ENCODE results near the gene P3H1.

The P3H1 gene

DNA sequence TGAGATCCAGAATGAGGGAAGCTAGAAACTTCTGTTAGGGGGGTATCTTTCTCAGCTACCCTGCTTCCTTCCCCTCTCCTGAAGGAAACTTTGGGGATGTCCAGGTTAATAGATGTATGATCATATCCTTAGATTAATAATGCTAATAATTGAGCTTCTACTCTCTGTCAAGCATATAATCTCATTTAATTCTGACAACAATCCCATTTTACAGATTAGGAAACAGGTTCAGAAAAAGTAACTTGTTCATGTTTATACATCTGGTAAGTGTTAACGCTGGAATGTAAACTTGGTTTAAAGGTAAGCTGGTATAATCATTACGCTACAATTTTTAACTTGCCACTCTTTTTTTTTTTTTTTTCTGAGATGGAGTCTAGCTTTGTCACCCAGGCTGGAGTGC is 16.3 kb upstream of the P3H1 start:
- TF ChIP-seq, protein P1, sequence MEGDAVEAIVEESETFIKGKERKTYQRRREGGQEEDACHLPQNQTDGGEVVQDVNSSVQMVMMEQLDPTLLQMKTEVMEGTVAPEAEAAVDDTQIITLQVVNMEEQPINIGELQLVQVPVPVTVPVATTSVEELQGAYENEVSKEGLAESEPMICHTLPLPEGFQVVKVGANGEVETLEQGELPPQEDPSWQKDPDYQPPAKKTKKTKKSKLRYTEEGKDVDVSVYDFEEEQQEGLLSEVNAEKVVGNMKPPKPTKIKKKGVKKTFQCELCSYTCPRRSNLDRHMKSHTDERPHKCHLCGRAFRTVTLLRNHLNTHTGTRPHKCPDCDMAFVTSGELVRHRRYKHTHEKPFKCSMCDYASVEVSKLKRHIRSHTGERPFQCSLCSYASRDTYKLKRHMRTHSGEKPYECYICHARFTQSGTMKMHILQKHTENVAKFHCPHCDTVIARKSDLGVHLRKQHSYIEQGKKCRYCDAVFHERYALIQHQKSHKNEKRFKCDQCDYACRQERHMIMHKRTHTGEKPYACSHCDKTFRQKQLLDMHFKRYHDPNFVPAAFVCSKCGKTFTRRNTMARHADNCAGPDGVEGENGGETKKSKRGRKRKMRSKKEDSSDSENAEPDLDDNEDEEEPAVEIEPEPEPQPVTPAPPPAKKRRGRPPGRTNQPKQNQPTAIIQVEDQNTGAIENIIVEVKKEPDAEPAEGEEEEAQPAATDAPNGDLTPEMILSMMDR (conservative IDR thresholded peaks at IDR 0.05; ENCODE audit: low read length) = no peak
- DNase-seq (ENCODE audit: low read depth) = no peak
- no peak overlapping the region for H3K4me3 ChIP-seq (ENCODE audit: low read length)

DNA sequence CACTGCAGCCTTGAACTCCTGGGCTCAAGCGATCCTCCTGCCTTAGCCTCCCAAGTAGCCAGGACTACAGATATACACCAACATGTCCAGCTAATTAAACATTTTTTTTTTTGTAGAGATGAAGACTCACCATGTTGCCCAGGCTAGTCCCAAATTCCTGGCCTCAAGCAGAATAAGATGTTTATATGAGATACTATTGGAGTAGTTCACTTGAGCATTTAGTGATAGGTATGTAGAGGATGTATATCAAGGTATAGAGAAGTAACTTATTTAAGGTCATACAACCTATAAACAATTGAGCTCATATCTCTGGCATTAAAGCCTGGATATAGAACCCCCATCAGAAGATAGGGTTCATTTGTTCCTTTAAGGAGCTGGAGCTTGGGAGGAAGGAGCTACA is 13.3 kb upstream of the P3H1 start:
- no peak overlapping the region for H3K4me3 ChIP-seq (ENCODE audit: low read length)
- no peak for DNase-seq (ENCODE audit: low read depth)
- TF ChIP-seq, protein P1 (conservative IDR thresholded peaks at IDR 0.05; ENCODE audit: low read length) = no peak

DNA sequence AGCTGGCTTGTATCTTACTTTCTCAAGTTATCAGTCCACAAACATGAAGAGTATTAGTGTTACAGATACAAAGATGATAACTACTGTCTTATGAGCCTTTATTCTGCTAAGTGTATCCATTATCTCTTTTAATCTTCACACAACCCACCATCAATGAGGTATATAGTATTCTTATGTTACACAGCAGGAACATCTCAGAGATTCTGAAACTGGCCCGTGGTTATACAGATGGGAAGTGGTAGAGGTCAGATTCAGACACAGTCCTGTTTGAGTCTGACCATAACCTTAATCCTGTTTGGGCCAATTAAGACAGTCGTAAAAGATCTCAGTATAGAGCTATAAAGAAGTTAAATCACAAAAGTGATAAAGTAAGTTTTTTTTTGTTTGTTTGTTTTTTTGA is 12.9 kb upstream of the P3H1 start:
- DNase-seq (ENCODE audit: low read depth) = no peak
- TF ChIP-seq, protein P1 (conservative IDR thresholded peaks at IDR 0.05; ENCODE audit: low read length) = no peak
- H3K4me3 ChIP-seq (ENCODE audit: low read length) = no peak overlapping the region

DNA sequence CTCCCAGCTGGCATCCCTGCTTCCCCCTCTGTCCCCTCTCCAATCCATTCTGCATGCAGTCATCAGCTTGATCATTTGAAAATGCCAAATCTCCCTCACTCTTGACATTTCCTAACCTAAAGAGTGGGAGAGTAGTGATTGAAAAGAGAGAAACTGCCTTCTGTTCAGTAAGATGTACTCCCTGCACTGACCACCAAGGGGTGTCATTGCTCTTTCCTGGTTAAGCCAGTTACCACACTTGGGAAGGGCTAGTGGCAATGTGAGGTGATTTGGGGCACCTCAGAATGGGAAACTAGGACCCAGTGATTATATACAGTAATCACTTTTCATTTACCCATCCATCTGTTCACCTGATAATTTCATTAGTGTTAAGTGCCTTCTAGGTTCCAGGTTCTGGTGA is 11.0 kb upstream of the P3H1 start:
- TF ChIP-seq, protein P1 (conservative IDR thresholded peaks at IDR 0.05; ENCODE audit: low read length) = peak; percentile 94
- H3K4me3 ChIP-seq (ENCODE audit: low read length) = no peak overlapping the region
- peak; percentile 48 for DNase-seq (ENCODE audit: low read depth)

DNA sequence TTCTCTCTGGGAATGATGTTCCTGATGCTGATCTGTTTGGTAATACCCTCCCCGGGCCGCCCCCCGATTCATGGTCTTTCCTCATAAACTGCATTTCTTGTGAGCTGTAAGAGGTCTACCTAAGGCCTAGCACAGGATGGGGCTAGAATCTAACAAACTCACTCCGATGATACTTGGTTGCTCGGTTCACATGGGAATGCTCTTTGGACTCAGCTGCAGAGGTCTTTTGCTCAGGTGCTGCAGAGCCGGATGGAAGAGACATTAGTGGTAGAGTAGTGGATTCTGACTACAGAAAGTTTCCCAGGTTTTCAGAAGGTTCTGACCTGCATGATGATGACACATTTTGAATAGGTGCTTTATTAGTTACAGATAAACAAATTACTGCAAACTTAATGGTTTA is 9.7 kb upstream of the P3H1 start:
- DNase-seq (ENCODE audit: low read depth) = no peak
- TF ChIP-seq, protein P1 (conservative IDR thresholded peaks at IDR 0.05; ENCODE audit: low read length) = no peak
- no peak overlapping the region for H3K4me3 ChIP-seq (ENCODE audit: low read length)

DNA sequence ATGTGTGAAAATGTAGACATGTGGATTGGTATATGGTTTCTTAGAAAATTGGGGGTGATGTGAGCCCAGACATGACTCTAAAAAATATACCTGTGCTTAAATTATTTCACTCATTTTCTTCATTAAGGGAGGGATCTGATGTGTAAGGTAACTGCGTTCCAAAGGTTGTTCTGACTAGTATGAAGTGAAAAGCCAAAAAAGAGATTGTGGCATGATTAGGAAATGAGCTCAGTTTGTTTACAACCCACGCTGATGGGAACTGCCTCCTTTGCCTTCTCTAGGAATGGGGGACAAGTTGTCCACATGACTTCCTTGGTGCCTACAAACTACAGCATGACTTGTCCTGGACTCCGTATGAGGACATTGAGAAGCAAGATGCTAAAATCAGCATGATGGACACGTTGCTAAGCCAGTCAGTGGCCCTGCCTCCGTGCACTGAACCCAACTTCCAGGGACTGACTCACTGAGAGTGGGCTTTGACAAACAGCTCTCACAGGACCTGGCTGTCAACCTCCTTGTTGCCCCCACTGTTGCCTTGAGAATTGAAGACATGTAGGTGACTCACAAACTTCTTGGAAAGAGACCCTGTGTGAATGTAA is 8.2 kb upstream of the P3H1 start:
- no peak for DNase-seq (ENCODE audit: low read depth)
- TF ChIP-seq, protein P1 (conservative IDR thresholded peaks at IDR 0.05; ENCODE audit: low read length) = no peak

DNA sequence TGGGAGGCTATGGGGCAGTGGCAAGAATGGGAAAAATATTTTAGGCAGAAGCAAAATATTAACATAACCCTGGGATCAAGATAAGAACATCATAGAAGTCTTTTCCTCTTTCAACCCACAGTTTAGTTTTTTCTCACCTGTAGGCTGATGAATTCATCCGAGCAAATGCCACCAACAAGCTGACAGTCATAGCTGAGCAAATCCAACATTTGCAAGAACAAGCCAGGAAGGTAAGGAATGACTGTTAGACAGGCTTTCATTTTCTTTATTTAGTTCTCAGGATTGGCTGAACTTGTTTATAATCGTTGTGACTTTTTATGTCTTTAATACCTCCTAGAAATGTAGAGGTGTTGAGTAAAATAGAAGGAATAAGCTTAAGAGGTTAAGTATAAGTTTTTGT is 6.6 kb upstream of the P3H1 start:
- TF ChIP-seq, protein P1 (conservative IDR thresholded peaks at IDR 0.05; ENCODE audit: low read length) = no peak
- H3K4me3 ChIP-seq (ENCODE audit: low read length) = no peak overlapping the region
- DNase-seq (ENCODE audit: low read depth) = no peak

More for the DNA sequence above, 8.2 kb upstream of the P3H1 start:
- no peak overlapping the region for H3K4me3 ChIP-seq (ENCODE audit: low read length)

All from AG10803 (cell line).